HG03039 (cell line): ENCODE measurements around the gene NRM.
"Not testable (repeated sequence)": the region's sequence is repeated elsewhere in the genome, so short reads cannot be mapped to it uniquely, and the experiment has no call there.

Experiments used
- ATAC-seq: cut with Tn5 transposase; IDR thresholded peaks from one replicate; pipeline ENCODE4 v1.9.1; 2021; ENCODE audit warnings: mild to moderate bottlenecking, moderate library complexity; ENCODE audit not compliant: unreplicated experiment

Gene NRM

GRCh38 chr6:30721198-30722024 is 30.6 kb upstream of the NRM start:
- ATAC-seq: no peak

- ATAC-seq: no peak
Measured at GRCh38 chr6:30720738-30721197, 30.0 kb upstream of the NRM start.

DNA sequence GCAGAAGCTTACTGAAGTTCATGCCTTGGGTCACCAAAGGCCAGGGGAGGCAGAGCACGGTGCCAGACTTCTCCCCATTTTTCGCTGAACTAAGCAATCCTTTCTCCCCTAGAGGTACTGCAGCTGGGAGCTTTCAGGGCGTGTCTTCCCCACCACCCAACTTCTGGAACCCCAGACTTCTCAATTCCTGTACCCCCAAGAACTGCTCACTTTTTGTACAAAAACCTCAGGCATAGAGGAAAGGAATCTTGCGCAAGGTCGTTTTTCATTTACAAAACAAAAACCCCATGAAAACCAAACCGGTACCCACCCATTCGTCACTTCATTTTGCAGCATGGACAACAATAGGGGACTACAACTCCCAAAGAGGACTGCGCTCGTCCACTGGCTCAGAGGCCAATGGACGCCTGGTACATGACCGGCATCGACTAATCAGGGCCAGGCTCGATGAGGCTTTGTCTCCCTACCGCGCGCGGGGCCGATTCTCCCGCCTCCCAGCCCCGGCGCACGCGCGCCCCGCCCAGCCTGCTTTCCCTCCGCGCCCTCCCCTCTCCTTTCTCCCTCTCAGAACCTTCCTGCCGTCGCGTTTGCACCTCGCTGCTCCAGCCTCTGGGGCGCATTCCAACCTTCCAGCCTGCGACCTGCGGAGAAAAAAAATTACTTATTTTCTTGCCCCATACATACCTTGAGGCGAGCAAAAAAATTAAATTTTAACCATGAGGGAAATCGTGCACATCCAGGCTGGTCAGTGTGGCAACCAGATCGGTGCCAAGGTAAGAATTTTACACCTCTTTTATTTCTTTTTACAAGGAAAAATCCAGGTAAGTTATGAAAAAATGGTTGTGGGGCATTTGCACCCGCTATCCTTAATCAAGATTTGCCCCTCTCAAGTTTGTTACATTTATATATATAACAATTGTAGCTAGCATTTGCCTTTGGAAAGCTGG is 29.3 kb upstream of the NRM start, which contains the start of gene TUBB:
TSS of gene TUBB (plus strand) at position 562 of the 947 bp plus-strand sequence. CDS start at position 717, 155 bp downstream.
- peak; percentile 33 for ATAC-seq

DNA sequence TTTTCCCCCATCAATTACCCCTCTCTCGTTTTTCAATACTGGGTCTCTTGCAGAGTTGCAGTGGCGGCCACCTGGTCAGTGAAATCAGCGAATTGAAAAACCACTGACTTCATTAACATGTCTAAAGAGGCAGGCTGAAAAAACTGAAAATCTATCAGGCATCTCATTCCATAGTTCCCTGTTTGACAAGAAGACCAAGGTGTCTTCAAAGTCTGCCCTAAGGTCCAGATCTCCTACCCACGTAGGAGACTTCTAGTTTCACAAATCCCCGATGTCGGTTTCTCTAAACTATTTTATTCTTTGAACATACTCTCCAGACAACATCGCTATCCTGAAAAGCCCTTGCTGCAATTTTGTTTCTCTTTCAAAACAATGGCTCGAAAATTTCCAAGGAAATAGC is 28.6 kb upstream of the NRM start:
- ATAC-seq: no peak

GRCh38 chr6:30717845-30718720 is 27.3 kb upstream of the NRM start:
- ATAC-seq: not testable (repeated sequence)

GRCh38 chr6:30717129-30717844 is 26.5 kb upstream of the NRM start, which contains the start of gene MDC1:
TSS of gene MDC1 (minus strand) at chr6:30717281. CDS start at chr6:30715175, 2,106 bp downstream.
- peak; percentile 55 for ATAC-seq

DNA sequence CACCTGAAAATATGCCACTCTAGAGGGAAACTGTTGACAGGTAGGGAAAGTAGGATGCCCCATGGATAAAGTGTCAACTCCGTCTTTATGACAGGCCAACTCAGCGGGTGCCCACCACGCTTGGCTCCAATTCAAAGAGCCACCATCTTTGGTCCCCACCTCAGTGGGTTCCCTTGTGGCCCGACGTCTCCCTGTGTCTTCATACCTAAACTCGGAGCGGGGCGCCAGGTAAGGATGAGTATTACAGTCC is 26.0 kb upstream of the NRM start:
- ATAC-seq: no peak

GRCh38 chr6:30714263-30714662 is 23.5 kb upstream of the NRM start:
- no peak for ATAC-seq

- ATAC-seq: no peak
Measured at GRCh38 chr6:30712441-30712945, 21.7 kb upstream of the NRM start.

DNA sequence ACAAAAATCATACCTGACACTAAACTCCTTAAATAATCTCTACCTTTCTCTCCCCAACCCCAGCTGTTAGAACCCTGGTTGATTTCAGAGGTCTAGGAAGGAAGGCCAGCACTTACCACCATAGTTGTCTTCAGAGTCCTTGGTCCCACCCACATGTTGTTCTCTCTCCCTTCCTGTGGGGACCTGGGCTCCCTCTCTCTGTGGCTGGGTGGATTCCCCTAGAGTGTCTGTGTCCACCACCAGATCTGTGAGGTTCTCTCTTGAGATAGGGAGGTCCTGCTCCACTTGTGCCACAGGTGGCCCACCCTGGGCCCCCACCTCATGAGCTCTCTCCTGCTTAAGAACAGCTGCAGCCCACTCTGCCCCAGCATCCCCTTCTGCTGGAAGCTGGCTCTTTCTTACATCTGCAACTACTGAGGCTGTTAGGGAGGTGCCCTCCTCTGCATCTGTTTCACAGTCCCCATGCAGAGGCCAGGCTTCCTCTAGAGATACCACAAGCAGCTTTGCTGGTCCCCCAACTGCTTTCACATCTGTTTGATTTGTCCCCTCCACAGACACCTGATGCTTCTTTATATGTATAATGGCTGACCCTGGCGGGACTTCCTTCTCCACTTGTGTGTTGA is 21.1 kb upstream of the NRM start:
- ATAC-seq: no peak

DNA sequence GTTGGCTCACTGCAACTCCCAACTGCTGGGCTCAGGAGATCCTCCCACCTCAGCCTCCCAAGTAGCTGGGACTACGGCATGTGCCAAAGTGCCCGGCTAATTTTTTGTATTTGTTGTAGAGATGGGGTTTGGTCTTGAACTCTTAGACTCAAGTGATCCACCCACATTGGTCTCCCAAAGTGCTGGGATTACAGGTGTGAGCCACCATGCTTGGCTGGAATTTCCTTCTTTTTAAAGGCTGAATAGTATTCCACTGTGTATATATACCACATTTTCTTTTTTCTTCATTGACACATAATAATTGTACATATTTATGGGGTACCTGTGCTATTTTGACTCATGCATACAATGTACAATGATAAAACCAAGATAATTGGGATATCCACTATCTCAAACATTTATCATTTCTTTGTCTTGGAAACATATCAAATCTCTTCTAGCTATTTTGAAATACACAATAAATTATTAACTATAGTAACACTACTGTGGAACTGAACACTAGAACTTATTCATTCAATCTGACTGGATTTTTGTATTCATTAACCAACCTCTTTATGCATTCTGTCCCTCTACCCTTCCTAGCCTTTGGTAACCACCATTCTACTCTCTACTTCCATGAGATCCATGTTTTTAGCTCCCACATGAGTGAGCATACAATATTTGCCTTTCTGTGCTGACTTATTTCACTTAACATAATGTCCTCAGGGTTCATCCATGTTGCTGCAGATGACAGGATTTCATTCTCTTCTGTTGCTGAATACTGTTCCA is 18.5 kb upstream of the NRM start:
- ATAC-seq: no peak

- ATAC-seq: no peak
Measured at GRCh38 chr6:30707281-30707850, 16.6 kb upstream of the NRM start.

DNA sequence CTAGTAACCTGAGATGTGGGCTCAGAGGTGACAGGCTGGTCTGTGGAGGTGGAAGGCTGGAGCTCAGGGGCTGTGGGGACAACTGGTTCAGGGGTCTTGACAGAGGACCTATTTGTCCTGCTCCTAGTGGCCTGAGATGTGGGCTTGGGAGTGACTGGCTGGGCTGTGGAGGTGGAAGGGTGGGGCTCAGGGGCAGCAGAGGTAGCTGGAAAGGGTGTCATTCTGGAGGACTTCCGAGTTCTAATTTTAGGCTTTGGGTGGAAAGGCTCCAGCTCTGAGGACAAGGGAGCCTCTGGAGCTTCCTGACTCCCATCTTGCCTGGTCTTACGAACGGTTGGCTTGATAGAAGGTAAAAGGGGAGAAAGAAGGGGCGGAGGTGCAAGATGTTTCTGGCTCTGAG is 14.8 kb upstream of the NRM start:
- no peak for ATAC-seq

GRCh38 chr6:30703821-30704220 is 13.0 kb upstream of the NRM start:
- no peak for ATAC-seq

DNA sequence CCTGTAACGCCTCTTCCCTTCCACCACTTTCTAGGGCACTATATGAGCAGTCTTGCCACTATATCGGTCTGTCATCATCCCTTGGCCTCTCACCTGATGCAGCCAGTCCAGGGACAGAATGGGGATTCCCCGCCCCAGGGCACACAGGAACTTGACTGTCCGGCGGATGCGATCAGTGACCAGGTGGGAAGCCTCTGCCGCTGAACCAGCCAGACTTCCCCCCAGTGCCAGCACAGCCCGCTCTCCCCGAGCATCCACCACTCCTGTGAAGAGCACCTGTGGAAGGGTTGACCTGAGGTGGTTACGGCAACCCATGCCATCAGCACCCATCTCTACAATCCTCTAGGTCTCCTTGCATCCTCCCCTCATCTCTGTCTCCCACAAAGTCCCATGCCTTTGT is 12.2 kb upstream of the NRM start:
- ATAC-seq: no peak

GRCh38 chr6:30700340-30700739 is 9.6 kb upstream of the NRM start:
- no peak for ATAC-seq

- no peak for ATAC-seq
Measured at GRCh38 chr6:30696432-30696831, 5.6 kb upstream of the NRM start.

DNA sequence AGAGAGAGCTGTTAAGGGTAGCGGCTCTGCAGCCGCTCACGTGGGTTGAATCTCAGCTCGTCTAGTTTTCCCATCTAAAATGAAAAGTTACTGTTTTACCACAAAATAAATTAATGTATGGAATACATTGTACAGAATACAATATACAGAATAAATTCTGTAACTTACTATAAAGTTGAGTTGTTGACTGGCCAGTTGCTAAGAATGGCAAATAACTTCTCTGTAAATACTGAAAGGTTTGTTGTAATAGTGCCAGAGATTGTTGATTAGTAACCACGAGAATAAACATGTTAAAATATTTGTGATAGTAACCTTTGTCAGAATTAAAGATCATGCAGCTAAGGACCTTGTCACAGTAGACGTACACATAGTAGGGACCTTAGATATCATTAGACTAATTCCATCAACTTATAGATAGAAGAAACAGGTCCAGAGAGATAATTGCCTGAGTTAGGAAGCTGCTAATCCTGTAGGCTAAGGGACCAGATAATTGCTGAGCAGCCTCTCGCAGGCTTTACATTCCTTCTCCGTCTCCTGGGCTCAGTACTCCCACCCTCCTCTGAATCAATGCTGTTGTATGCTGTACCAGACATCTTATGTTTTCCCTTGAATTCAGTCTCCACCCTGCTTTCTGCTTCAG is 544 bp upstream of the NRM start:
- no peak for ATAC-seq
